GM19468 (cell line): ENCODE measurements around the gene CLCC1.

Experiments used
- ATAC-seq: cut with Tn5 transposase; IDR thresholded peaks from one replicate; pipeline ENCODE4 v1.9.1; 2021; ENCODE audit warnings: mild to moderate bottlenecking, moderate library complexity, moderate number of reproducible peaks; ENCODE audit not compliant: unreplicated experiment; ENCODE audit errors: extremely low read depth

The CLCC1 gene

DNA sequence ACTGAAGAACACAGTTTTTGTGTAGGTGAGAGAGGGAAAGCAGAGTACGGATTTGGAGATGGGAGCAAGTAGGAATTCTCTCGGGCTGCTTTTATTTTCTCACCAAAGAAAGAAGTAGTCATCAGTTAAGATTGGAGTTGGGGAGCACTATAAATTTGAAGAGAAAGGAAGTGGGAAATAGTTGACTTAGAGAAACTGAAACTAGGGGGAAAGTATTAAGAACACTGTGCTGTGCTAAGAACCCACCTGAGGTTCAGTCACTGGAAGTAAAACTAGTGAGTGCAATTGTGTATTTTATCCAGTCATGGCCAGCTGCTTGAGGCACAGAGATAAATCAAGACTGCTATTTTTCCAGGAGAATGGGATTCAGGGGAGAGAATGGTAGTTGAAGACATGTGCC lies 37.4 kb downstream of the CLCC1 start:
- no peak for ATAC-seq

DNA sequence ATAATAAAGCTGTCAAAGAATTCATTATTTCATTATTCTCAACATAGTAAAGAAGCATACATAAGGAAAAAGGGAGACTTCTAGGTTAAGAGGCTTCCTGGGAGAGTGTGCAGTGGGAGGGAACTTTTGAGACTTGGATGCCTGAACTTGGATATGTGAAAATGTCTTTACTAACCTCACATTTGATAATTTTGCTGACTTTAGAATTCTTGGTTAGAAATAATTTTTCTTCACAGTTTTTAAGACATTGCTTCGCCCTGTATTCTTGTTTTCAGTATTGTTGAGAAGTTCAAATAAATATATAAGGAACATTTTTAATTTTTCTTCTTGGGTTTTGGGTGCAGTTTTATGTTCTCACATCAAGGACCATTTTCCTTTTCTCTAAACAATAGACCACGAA lies 46.5 kb downstream of the CLCC1 start:
- no peak for ATAC-seq
